GM21515 (cell line): ENCODE results near the gene IL36A.

Experiments
- ATAC-seq: cut with Tn5 transposase; IDR thresholded peaks from one replicate; pipeline ENCODE4 v1.9.1; 2021; ENCODE audit not compliant: unreplicated experiment

The IL36A gene

DNA sequence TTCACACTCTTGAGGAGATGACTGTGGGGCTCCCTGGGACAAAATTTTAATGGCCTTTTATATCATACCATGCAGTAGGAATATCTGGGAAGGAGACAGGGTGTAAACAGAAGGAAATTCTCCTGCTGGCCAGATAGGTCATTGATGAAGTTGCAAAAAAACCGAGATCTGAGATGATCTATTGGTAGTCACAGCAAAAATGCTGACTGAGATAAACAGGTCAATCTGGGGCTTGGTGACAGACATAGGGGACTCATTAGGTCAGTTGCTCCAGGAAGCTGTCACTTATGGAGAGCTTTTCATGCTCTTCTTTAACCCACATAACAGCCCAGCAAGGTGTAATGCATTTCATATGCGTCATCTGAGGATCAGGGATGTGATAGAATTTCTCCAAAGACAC, 2.6 kb upstream of the IL36A start:
- ATAC-seq: no peak

DNA sequence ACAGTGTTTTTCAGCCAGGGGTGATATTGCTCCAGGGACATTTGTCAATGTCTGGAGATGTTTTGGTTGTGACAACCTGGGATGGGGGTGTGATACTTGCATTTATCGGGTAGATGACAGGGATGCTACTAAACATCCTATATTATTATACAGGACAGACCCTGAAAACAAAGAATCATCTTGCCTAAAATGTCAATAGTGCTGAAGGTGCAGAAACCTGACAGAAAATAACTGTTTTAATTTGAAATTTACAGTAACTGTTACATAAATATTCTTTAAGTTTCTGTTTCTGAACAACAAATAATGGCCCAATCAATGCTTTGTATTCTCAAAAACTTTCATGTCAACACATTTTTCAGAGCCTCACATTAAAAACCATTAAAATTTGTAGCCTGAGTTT, 2.0 kb downstream of the IL36A start:
- no peak for ATAC-seq

DNA sequence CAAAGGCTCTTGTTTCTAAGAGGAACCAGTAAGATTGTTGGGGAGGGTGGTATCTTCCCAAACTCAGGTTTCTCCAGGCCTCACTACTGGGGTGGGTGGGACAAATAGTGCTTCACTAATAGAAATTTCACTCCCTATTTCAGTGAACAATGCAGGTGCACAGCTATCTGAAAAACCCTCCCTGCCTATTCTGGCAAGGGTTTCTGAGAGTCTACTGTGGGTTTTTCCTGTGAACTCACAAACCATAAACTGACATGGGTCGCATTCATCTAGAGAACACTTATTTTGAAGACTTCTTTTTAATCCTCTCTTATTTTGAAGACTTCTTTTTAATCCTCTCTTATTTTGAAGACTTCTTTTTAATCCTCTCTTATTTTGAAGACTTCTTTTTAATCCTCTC, 4.4 kb downstream of the IL36A start:
- no peak for ATAC-seq

DNA sequence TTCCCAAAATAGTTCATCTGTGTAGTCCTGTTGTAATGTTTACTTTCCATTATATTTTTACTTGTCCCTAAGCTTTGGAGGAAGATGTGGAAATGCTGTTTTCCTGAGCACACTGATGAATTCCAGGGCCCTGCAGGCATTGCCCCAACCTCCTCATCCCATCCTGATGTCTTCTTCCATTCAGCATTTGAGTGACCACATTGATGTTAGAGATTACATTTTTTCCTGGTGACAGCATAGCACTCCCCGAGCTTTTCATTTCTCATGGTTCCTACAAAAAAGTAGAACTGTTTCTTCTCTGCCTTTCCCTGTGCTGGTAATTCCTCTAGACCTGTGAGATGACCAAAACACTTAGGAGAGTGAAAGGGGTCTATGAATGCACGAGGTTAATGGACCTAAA, 4.8 kb downstream of the IL36A start:
- ATAC-seq: no peak

DNA sequence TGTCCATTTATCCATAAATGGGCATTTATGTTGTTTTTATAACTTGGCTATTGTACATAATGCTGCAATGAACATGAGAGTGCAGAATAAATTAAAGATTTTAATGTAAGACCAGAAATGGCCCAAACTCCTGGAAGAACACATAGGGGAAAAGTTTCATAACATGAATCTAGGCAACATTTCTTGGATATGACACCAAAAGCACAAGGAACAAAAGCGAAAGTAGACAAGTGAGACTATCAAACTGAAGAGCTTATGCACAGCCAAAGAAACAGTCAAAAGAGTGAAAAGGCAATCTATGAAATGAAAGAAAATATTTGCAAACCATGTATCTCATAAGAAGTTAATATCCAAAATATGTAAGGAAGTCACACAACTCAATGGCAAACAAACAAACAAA, 5.8 kb downstream of the IL36A start:
- ATAC-seq: no peak

DNA sequence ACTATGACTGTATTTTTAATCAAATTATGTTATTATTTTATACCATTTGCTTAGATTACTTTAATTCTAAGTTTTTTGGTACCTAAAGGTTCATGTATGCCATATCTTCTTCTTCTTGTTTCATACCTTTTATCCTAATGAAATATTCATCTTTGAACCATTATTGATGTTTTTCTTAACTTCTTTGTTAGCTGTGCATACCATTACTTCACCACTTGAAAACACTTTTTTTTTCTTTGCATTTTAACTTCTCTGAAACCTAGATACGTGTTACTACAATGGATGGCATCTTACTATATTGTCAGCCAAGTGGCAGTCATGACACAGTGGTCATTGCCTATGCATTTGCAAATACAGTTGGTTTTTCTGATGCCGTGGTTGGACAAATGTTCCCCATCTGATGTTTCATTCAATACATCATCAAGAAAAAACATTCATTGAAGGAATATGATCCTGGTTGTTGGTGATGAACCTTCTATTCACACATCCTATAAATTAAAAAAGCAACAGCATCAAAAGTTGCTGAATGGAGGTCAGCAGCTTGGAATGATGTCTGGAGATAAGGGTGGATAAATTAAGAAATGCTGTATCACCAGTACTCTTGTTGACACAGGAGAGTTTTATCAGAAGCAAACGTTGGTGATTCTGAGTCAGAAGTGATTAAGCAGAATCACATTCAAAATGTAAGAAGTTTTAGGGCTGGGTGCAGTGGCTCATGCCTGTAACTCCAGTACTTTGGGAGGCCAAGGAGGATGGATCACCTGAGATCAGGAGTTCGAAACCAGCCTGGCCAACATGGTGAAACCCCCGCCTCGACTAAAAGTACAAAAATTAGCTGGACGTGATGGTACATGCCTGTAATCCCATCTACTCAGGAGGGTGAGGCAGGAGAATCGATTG, 7.4 kb downstream of the IL36A start:
- no peak for ATAC-seq

DNA sequence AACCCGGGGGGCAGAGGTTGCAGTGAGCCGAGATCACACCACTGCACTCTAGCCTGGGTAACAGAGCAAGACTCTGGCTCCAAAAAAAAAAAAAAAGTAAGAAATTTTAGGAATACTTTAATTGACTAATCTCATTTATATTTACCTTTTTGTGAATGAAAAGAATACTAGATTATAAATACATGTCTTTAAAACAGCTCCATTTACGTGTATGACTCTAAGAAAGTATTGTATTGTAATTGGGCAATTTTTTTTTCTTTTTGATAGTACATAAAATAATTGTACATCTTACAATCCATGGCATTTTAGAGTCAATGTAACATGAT, 8.0 kb downstream of the IL36A start:
- ATAC-seq: no peak

DNA sequence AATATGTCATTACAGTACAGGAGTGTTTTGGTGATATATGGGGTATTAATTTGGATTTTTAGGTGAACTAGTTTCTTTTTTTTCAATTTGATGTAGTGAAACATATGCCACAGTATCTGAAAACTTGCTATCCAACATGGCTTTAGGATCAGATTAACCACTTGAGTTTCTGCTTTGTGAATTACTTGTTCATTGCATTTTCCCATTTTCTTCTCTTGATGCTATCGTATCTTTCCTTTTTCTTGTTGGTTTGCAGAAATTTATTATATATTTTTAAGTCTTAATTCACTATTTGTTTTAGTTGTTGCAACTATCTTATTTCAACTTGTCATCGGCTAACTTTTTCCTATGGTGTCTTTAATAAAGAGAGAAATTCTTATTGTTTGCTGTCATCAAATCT, 8.8 kb downstream of the IL36A start:
- ATAC-seq: no peak

DNA sequence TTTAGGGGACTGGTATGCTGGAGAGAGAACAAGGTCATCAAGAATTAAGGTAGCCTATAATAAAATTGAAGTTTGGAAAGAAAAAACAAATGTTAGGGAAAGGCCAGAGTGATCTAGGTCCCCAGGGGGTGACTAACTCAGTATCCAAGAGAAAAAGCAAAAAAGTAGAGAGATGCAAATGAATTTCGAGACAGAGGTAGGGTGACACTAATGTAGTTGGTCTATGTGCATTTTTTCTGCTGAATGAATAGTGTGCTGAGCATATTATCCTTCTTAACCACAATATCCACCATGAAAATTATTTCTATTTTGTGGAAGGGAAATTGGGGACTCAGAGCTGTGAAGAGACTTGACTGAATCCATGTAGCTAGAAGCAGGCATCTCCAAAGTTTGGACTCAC, 9.8 kb downstream of the IL36A start:
- no peak for ATAC-seq

DNA sequence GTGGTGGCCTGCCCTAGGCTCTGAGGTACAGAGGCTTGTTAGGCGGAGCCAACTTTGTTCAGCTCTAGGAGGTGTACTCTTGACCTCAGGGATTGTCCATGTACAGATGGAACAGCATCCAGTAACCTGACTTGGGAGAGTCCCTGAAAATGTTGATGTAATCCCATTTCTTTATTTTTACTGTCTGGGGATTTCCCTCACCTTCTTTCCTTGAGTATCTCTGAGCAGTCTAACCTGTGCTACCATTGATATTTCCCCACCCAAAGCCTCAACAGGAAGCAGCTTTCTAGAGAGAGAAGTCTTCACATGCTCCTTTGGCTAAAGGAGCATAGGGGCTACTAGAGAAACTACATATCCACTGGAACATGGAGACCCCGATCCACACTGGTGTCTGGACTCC, 10.4 kb downstream of the IL36A start:
- ATAC-seq: no peak

DNA sequence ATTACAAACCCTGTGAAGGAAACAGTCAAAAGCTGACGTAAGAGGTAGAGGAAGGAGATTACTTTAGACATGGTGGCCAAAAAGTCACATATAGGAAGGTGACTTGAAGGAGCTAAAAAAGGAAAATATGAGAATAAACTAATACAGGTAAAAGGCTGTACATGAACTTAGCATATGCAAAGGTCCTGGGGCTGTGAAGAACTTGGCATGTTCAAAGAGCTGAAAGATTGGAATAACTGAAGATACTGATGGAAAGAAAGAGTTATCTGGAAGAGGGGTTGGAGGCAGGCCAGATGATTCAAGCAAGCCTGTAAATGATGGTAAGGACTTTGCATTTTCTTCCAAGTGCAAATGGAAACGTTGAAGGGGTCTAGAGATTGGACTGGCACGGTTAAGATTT, 13.2 kb downstream of the IL36A start:
- ATAC-seq: no peak

DNA sequence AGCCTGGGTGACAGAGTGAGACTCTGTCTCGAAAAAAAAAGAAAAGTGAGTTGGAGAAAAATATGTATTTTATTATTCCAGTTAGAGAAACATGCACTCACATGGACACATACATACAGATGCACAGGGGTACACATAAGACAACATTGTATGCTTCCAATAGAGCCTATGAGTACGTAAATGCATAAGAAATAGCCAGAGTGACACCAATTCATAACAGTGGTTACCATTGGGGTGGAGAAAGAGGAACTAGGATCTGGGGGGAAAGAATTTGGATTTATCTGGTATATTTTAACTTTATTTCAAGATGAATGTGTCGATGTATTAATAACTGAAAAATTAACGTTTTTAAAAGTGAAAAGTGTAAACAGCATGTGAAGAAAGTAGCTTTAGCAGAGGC, 16.1 kb downstream of the IL36A start:
- ATAC-seq: no peak

DNA sequence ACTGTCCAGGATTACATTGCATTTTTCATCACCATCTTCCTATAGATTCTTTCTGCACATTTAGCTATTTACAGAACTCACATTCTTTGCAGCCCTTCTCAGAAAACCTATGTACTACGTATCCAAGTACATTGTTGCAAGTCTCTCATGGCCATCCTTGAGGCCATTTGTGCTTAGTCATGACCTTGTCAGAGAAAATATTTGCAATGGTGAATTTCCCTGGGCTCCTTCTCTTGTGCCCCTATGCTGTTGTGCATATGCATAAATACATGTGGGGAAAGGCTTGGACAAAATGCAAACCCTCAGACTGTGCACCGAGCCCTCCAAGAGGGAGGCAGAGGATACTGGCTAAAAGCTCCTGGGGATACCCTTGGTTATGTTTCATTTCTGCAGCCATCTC, 19.5 kb downstream of the IL36A start:
- no peak for ATAC-seq

DNA sequence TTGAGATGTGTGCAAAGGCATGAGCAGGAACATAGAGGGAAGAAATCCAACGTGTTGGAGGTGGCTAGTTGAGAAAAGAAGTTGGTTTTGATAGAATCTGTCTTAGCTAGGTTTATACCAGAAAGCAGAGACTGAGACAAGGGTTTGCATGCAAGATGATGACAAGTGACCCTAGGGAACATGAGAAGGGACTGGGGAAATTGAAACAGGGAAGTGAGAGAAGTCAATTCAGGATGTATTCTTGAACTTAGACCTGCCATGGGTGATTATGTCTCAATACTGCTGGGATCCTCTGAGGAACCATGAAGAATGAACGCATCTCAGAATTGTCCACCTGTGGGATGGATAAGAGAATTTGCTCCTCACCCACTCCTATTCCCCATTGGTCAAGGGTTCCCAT, 20.5 kb downstream of the IL36A start:
- ATAC-seq: no peak

DNA sequence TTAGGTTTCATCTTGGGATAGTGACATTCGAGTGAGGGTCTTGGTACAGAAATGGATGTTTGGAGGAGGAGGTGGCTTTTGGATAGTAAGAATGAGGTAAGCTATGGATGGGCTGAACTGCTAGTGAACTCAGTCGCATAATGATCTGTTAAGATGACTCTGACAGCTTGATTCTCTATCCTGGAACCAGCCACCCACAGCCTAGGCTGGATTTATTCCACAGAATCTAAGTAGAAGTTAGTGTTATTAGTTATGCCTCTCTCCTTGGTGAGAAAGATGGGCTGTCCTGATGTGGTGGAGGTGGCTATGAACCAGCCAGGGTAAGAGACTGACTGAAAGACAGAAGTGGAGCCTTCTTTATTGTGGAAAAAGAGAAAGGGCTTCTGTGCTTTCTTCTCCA, 22.4 kb downstream of the IL36A start:
- ATAC-seq: no peak

DNA sequence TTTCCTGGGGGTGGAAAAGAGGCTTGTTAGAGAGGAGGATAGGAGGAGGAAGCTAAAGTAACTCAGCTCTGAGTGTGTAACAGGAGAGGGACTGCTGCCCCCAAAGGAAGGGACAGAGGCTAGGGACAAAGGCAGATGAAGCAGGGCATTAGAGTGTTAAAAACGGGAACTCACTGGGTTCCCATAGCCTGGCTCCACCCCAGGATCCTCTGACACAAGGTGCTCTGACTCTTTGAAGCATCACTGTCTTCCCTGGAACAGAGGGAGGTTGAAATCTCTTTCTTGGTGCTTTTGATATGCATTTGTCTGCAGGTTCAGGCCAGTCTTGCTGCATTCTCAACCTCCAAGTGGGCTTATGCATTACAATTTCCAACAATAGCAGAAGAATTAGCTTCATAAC, 22.9 kb downstream of the IL36A start:
- ATAC-seq: no peak

DNA sequence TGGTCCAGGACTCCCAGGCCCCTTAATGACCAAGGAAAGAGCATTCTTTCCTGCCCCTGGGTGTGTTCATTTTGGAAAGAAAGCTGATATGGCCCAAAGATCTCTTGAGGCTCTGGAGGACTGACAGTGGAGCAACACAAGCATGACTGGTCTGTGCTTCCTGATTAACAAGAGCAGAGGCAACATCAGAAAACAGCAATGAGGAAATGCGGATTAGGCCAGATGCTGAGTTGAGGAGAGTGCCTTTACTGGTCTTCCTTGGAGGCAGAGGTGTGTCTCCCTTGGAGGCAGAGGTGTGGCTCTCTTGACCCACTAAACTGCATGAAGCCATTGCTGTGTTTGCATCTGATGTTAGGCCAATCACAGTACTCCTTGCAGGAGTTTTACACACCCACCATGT, 27.5 kb downstream of the IL36A start:
- ATAC-seq: no peak

DNA sequence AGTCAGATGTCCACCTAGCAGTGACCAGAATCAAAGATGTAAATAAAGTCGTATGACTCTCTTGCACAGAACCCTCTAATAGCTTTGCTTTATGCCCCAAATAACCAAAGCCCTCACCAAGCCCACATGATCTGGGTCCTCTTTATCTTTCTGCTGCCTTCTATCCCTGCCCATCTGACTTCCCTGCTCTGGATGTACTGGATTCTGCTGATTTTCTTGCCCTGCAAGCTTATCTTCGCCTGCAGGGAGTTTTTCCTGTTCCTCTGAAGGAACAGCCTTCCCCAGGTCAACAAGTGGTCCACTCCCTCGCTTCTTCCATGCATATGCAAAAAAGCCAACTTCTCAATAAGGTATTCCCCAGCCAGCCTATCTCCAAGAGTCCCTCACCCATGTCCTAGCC, 28.8 kb downstream of the IL36A start:
- ATAC-seq: no peak

DNA sequence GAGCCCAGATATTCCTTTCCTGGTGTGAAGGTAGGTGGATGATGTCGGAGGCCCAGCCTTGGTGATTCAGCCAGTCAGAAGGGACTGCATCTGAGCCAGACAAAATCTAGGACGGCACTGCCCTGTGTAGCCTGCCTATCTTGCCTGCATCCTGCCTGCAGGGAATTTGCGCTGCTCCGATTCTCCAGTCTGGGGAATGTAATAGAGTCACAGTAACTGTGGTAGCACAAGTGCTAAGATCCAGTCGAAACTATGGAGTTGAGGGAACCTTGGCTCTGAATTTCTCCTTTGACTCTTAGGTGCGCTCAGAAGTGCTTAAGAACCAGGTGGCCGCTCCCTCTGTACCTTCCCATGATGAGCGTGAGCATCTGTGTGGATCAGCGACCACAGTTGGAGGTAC, 31.5 kb downstream of the IL36A start:
- no peak for ATAC-seq

DNA sequence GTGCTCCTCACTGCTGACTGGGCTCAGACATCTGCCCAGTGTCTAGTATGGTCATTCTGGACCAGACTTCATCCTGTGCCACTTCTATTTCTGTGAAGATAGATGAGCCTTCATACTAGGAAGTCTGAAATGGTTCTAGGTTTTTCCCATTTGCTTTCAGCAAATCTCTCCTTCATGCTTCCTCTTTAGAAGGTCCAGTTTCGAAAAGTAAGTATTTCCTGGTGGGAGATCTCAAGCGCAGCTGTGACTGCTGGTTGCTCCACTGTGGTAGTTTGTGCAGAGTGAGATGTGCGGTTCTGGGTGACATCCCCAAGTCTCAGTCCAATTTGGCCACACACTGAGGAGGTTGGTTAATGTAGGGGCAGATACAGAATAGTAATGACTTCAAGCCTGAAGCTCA, 33.0 kb downstream of the IL36A start:
- no peak for ATAC-seq

DNA sequence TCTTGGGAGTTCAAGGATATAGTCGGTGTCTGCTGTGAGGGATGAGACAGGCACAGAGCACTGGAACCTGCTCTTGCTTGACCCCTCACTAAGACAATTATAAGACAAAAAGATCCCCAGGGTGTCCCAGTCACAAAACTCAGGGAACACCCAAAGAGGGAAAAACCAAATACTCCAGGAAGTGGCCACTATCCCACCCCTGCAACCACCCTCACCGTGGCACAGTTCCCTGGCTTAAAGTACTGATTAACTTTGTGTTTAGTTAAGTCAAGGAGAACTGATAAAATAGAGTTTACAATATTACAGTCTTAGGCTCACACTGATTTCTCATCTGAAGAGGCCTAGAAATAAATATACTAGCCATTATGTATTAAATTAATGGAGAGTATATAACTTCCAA, 33.9 kb downstream of the IL36A start:
- ATAC-seq: no peak

DNA sequence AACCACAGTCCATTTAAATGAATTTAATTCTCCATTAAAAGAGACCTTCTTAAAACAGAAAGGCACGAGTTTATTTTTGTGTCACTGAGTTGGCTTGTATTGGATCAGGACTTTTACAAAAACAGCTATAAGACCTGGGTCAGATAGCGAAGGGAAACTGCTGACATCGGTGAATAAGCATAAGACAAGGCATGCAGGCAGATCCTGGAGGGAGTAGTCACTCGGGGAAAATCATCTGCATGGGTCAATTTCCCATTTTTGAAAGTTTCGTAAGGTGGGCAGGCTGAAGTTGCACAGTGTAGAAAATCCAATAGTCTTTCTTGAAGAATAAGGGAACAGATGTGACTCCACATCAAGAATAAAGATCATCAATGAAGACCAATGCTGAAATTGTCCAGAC, 34.5 kb downstream of the IL36A start:
- ATAC-seq: no peak

DNA sequence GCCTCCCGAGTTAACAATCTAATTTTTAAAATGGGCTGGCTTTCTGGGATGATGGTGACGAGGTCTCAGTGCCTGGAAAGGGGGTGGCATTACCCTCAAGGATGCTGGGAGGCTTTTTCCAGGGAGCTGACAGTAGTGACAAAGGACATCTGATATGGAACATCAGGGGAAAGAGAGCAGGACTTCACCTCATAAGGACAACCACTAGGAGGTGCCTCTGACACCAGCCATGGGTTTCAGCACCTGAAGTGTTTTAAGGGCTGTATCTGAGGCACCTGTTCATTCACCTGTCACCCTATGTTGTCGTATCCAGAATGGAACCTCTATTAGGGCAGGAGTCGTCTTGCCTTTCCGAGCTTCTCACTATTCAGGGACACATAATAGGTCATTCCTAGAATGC, 36.6 kb downstream of the IL36A start:
- no peak for ATAC-seq
